ENCODE data around the gene TUBB2B.
"Not testable (repeated sequence)": the region's sequence is repeated elsewhere in the genome, so short reads cannot be mapped to it uniquely, and the experiment has no call there.

TUBB2B gene

DNA sequence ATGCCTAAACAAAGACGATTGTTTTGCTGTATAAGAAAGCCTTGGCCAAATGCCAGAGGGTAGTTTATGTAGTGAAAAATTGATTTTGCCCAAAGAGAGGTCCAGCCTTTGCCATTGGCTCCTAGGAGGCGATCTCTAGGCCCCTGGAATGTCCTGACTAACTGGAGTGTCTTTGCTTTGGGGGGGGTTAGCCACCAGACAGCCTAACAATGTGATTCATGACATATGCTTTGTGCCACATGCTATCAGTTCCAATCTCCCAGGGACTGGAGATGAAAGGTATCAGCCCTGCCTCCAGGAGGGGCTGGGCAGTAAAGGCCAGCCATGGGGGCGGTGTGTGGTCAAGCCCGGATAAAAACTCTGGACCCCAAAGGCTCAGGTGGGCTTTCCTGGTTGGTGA is 37.4 kb downstream of the TUBB2B start:
- no peak overlapping the region for H3K27ac ChIP-seq (ENCODE audit: insufficient read depth, low read depth, low read length, poor library complexity, severe bottlenecking)
- WGBS, 2 experiments, result 94 to 95% methylated on average over 4 of the region's 4 CpGs
- peaks cover 19% of the 10 kb centered on the region for H3K4me1 ChIP-seq (ENCODE audit: control insufficient read depth, insufficient read depth, low read length)
- no peak overlapping the region for H3K4me3 ChIP-seq (ENCODE audit: insufficient read depth, low read depth, low read length)
- H3K9me3 ChIP-seq (ENCODE audit: control insufficient read depth, low read length), result no peaks in the 10 kb centered on the region
- no peaks in the 10 kb centered on the region for H3K36me3 ChIP-seq (ENCODE audit: control insufficient read depth, insufficient read depth, low read length)
- no peaks in the 10 kb centered on the region for H3K27me3 ChIP-seq (ENCODE audit: control insufficient read depth, insufficient read depth, low read length, poor library complexity, severe bottlenecking)

- 95 to 97% methylated on average over 10 of the region's 10 CpGs for WGBS, 2 experiments
These were observed 38.3 kb downstream of the TUBB2B start for GRCh38 chr6:3189192-3189591.

GRCh38 chr6:3188262-3188661 is 39.2 kb downstream of the TUBB2B start:
- Histone ChIP-seq H3K4me3 (ENCODE audit: insufficient read depth, low read depth, low read length) (no peak overlapping the region), H3K9me3 (ENCODE audit: control insufficient read depth, low read length) (no peaks in the 10 kb centered on the region), H3K36me3 (ENCODE audit: control insufficient read depth, insufficient read depth, low read length) (no peaks in the 10 kb centered on the region), H3K27ac (ENCODE audit: insufficient read depth, low read depth, low read length, poor library complexity, severe bottlenecking) (no peak overlapping the region), H3K27me3 (ENCODE audit: control insufficient read depth, insufficient read depth, low read length, poor library complexity, severe bottlenecking) (no peaks in the 10 kb centered on the region), H3K4me1 (ENCODE audit: control insufficient read depth, insufficient read depth, low read length) (peaks cover 5% of the 10 kb centered on the region)
- 95 to 99% methylated on average over 7 of the region's 7 CpGs for WGBS, 2 experiments

More at GRCh38 chr6:3189192-3189591, 38.3 kb downstream of the TUBB2B start:
- H3K27ac ChIP-seq (ENCODE audit: insufficient read depth, low read depth, low read length, poor library complexity, severe bottlenecking); H3K27me3 ChIP-seq (ENCODE audit: control insufficient read depth, insufficient read depth, low read length, poor library complexity, severe bottlenecking); H3K36me3 ChIP-seq (ENCODE audit: control insufficient read depth, insufficient read depth, low read length); H3K4me3 ChIP-seq (ENCODE audit: insufficient read depth, low read depth, low read length); H3K9me3 ChIP-seq (ENCODE audit: control insufficient read depth, low read length): not testable (repeated sequence)
- H3K4me1 ChIP-seq (ENCODE audit: control insufficient read depth, insufficient read depth, low read length), result peaks cover 13% of the 10 kb centered on the region

DNA sequence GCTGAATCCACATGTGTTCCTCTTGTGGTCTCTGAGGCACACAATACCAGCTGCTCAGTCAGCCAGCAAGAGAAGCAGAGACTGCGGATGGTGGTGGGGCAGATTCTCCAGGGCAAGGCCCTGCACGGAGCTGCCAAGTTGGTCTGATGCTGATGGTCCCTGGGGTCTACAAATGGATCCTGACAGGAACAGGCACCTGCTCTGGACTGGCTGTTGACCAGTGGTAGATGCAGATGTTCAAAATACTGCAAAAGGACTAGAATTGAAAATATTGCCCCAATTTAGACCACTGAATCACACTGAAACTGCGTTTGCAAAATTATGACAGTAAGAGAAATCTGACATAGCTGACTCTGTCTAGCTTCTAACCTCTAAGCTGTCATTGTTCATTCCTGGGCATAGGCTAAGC is 40.5 kb downstream of the TUBB2B start:
- H3K4me1 ChIP-seq (ENCODE audit: control insufficient read depth, insufficient read depth, low read length), result no peaks in the 10 kb centered on the region
- no peaks in the 10 kb centered on the region for H3K9me3 ChIP-seq (ENCODE audit: control insufficient read depth, low read length)
- H3K27me3 ChIP-seq (ENCODE audit: control insufficient read depth, insufficient read depth, low read length, poor library complexity, severe bottlenecking), result no peaks in the 10 kb centered on the region
- H3K36me3 ChIP-seq (ENCODE audit: control insufficient read depth, insufficient read depth, low read length), result no peaks in the 10 kb centered on the region
- no peak overlapping the region for H3K27ac ChIP-seq (ENCODE audit: insufficient read depth, low read depth, low read length, poor library complexity, severe bottlenecking)
- no peak overlapping the region for H3K4me3 ChIP-seq (ENCODE audit: insufficient read depth, low read depth, low read length)
- WGBS, 2 experiments, result 96 to 98% methylated on average over 3 of the region's 3 CpGs

GRCh38 chr6:3183066-3183465 is 44.4 kb downstream of the TUBB2B start:
- H3K4me1 ChIP-seq (ENCODE audit: control insufficient read depth, insufficient read depth, low read length), result no peaks in the 10 kb centered on the region

DNA sequence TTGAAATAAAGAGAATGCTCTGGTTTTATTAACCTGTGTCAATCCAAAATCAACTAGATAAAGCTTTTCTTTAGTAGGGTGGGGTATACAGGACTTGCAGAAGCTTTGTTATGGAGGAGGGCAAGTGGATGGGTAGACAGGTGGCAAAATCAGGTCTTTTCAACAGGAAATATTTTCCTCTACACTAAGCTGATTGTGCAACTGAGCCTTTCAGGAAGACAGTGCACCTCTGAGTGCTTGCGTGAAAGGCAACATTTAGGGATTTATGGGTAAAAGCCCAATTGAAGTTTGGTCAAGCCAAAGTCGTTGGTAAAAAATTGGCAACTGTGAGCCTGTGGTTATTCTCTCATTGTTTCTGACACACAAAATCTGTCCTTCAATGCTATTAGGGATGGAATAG is 46.3 kb downstream of the TUBB2B start:
- WGBS, 2 experiments, result 91 to 96% methylated on average over 2 of the region's 2 CpGs
- Histone ChIP-seq H3K4me1 (ENCODE audit: control insufficient read depth, insufficient read depth, low read length) (no peaks in the 10 kb centered on the region), H3K4me3 (ENCODE audit: insufficient read depth, low read depth, low read length) (no peak overlapping the region), H3K27me3 (ENCODE audit: control insufficient read depth, insufficient read depth, low read length, poor library complexity, severe bottlenecking) (no peaks in the 10 kb centered on the region), H3K27ac (ENCODE audit: insufficient read depth, low read depth, low read length, poor library complexity, severe bottlenecking) (no peak overlapping the region), H3K36me3 (ENCODE audit: control insufficient read depth, insufficient read depth, low read length) (no peaks in the 10 kb centered on the region), H3K9me3 (ENCODE audit: control insufficient read depth, low read length) (no peaks in the 10 kb centered on the region)

More at GRCh38 chr6:3183066-3183465, 44.4 kb downstream of the TUBB2B start:
- Histone ChIP-seq H3K4me3 (ENCODE audit: insufficient read depth, low read depth, low read length) (no peak overlapping the region), H3K27ac (ENCODE audit: insufficient read depth, low read depth, low read length, poor library complexity, severe bottlenecking) (no peak overlapping the region), H3K27me3 (ENCODE audit: control insufficient read depth, insufficient read depth, low read length, poor library complexity, severe bottlenecking) (no peaks in the 10 kb centered on the region), H3K36me3 (ENCODE audit: control insufficient read depth, insufficient read depth, low read length) (no peaks in the 10 kb centered on the region), H3K9me3 (ENCODE audit: control insufficient read depth, low read length) (no peaks in the 10 kb centered on the region)
- WGBS, 2 experiments, result 88 to 89% methylated on average over 4 of the region's 4 CpGs

DNA sequence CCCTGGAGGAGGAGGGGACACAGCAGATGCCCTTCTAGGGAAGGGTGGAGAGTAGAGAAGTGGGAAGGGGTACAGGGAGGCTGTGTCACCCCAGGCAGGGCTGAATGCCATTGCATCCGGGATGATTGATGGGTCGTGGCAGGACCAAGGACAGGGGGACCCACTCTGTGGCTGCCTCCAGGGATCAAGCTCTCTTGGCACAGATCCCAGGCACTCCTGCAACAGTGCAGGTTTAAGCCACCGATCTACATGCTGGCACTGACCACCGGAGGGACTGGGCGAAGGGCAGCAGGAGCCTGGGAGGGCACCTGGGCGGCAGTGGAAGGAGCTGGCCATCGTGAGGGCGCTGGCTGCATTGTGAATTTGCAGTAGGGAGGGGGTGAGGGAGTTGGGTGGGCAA is 47.5 kb downstream of the TUBB2B start:
- not testable (repeated sequence) for H3K36me3 ChIP-seq (ENCODE audit: control insufficient read depth, insufficient read depth, low read length); H3K4me1 ChIP-seq (ENCODE audit: control insufficient read depth, insufficient read depth, low read length); H3K27me3 ChIP-seq (ENCODE audit: control insufficient read depth, insufficient read depth, low read length, poor library complexity, severe bottlenecking); H3K27ac ChIP-seq (ENCODE audit: insufficient read depth, low read depth, low read length, poor library complexity, severe bottlenecking); H3K9me3 ChIP-seq (ENCODE audit: control insufficient read depth, low read length)
- 74 to 83% methylated on average over 5 of the region's 8 CpGs for WGBS, 2 experiments
- peak overlapping the region; percentile 11 for H3K4me3 ChIP-seq (ENCODE audit: insufficient read depth, low read depth, low read length)

GRCh38 chr6:3178666-3179065 is 48.8 kb downstream of the TUBB2B start:
- not testable (repeated sequence) for H3K27me3 ChIP-seq (ENCODE audit: control insufficient read depth, insufficient read depth, low read length, poor library complexity, severe bottlenecking); H3K4me3 ChIP-seq (ENCODE audit: insufficient read depth, low read depth, low read length); H3K4me1 ChIP-seq (ENCODE audit: control insufficient read depth, insufficient read depth, low read length); H3K9me3 ChIP-seq (ENCODE audit: control insufficient read depth, low read length); H3K36me3 ChIP-seq (ENCODE audit: control insufficient read depth, insufficient read depth, low read length); H3K27ac ChIP-seq (ENCODE audit: insufficient read depth, low read depth, low read length, poor library complexity, severe bottlenecking)
- WGBS, 2 experiments, result 95 to 98% methylated on average over 8 of the region's 8 CpGs

GRCh38 chr6:3176562-3177355 is 50.7 kb downstream of the TUBB2B start:
- 93 to 95% methylated on average over 21 to 22 of the region's 22 CpGs for WGBS, 2 experiments
- H3K27me3 ChIP-seq (ENCODE audit: control insufficient read depth, insufficient read depth, low read length, poor library complexity, severe bottlenecking), result no peaks in the 10 kb centered on the region

DNA sequence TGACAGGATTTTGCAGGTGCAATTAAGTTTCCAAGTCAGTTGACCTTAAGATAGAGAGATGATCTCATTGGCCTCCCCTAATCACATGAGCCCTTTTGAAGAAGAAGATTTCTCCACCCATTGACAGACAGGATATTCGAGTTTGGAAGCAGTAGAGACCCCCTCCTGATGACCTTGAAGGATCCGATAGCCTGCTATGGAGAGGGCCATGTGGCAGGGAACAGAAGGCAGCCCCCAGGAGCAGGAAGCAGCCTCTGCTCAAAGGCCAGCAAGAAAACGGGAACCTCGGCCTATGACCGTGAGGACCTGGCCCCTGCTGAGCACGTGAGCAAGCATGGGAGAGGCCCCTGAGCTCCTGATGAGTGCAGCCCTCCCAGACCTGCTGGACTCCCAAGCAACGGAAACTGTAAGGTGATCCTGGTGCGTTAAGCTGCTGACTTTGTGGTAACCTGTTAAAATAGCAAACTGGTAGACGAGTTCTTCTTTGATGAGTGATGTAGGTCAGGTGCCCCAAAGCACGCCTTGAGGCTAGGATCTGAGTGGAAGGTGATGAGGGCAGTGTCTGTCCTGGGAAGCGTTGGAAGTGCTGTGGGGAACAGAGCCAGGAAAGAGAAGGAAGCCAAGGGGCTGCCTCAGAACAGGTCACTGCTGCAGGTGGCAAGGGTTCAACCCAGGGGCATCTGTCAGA is 51.6 kb downstream of the TUBB2B start:
- no peaks in the 10 kb centered on the region for H3K4me1 ChIP-seq (ENCODE audit: control insufficient read depth, insufficient read depth, low read length)
- H3K27ac ChIP-seq (ENCODE audit: insufficient read depth, low read depth, low read length, poor library complexity, severe bottlenecking), result no peak overlapping the region
- H3K4me3 ChIP-seq (ENCODE audit: insufficient read depth, low read depth, low read length), result no peak overlapping the region
- 84 to 85% methylated on average over 11 of the region's 11 CpGs for WGBS, 2 experiments
- no peaks in the 10 kb centered on the region for H3K36me3 ChIP-seq (ENCODE audit: control insufficient read depth, insufficient read depth, low read length)
- no peaks in the 10 kb centered on the region for H3K9me3 ChIP-seq (ENCODE audit: control insufficient read depth, low read length)
- no peaks in the 10 kb centered on the region for H3K27me3 ChIP-seq (ENCODE audit: control insufficient read depth, insufficient read depth, low read length, poor library complexity, severe bottlenecking)

More at GRCh38 chr6:3176562-3177355, 50.7 kb downstream of the TUBB2B start:
- no peaks in the 10 kb centered on the region for H3K4me1 ChIP-seq (ENCODE audit: control insufficient read depth, insufficient read depth, low read length)
- no peak overlapping the region for H3K4me3 ChIP-seq (ENCODE audit: insufficient read depth, low read depth, low read length)
- H3K27ac ChIP-seq (ENCODE audit: insufficient read depth, low read depth, low read length, poor library complexity, severe bottlenecking), result no peak overlapping the region
- H3K9me3 ChIP-seq (ENCODE audit: control insufficient read depth, low read length), result no peaks in the 10 kb centered on the region
- H3K36me3 ChIP-seq (ENCODE audit: control insufficient read depth, insufficient read depth, low read length), result no peaks in the 10 kb centered on the region
